GM21515 (cell line): ENCODE measurements around the gene CA10.

ENCODE experiments used
- ATAC-seq: cut with Tn5 transposase; IDR thresholded peaks from one replicate; pipeline ENCODE4 v1.9.1; 2021; ENCODE audit not compliant: unreplicated experiment

CA10 gene

DNA sequence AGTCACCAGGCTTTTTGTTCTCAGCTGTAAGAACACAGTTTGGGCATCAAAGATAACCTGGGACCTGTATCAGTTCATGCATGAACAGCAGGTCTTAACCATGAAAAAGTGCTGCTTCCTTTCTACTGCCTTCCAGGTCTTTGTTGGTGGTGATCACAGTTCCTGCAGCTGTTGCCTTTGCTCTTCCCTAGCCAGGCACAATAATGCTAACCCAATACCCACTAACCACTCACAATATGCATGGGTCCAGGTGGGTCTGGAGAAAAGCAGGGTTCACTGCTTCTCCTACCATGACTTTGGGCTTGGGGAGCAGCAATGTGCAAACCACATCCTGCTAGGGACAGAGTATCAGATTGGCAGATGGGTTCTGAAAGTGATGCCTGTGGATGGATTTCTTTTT lies 501.3 kb downstream of the CA10 start:
- no peak for ATAC-seq

DNA sequence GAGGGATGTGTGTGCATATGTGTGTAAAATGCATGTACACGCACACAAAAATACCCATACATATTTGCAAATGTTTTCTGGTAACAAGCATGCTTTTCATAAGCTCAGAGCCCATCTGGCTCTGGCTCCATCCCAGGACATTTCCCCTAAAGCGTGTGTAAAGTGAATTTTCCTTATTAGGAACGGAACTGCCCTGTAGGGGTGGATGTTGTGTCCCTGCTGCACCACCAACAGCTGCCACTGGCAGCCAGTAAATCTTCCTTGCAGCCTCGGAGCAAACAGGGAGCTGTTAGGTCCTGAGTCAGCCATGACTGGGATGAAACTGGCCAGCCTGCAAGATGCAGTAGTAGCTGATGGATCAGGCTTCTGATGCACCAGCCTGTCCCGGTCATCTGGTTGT lies 504.6 kb downstream of the CA10 start:
- ATAC-seq = no peak

DNA sequence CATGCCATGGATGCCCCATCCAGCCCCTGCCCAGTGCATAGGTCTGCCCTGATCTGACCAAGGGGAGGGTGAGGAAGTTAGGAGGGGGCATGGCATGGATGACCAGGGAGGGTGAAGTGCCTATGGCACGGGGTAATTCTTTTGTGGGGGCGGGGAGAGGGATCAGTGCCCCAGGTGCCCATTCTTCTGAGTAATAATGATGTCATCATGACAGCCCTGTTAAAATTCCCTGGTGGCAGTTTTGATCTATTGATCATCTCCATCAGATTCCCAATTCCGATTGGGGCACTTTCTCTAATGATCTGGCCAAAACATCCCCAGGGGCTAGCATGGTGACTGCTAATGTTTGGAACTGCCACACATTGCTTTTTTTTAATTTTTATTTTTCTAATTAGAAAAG lies 506.0 kb downstream of the CA10 start:
- no peak for ATAC-seq

DNA sequence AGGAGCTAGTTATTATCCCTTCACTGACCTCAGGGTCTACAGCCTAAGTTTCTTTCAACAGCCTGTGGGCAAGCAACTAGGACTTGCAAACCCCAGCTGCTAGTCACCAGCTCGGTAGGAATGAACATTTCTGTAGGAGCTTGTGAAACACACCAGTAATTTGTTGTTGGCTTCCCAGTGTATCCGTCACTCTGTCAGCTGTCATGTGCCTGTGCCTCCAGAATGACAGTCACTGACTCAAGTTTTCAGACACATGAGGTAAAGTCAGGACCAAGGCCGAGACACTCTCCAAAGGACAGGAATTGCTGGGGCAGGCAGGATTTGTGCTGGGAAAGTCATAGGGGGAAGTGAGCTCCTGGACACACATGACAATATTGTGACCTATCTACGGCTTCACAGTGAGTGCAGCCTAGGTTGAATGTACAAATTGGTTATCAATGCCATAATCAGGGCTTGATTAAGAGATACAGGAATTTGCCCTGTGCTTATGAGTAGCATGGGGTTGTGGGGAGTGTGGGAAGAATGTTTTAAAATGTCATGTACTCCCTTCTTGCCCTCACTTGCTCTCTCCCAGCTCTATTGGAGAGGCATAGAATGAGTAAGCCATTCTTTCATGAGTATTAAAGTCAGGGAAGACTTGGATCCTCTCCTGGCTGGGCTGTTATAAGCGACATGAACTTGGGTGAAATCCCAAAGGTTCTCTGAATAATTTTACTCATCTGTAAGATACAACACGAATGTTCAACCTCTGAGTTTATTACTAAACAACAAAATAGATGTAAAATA lies 506.8 kb downstream of the CA10 start:
- no peak for ATAC-seq

DNA sequence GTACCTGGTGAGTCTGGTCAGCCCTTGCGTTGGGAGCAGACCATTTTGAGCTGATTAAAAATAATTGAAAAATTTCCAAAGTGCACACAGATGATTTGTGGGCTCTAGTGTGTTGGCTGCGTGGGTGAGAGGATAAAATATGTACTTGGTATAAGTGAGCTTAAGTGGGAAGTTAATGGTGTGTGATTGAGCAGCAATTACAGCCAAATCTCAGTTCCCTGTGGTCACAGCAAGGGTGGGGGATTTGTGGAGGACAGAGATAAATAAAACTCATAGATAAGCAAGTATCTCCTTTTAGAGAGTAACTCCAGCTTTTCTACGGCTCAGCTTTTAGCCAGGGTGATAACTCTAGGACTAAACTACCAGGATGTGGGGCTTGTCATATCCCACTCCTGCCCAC lies 507.7 kb downstream of the CA10 start:
- no peak for ATAC-seq

DNA sequence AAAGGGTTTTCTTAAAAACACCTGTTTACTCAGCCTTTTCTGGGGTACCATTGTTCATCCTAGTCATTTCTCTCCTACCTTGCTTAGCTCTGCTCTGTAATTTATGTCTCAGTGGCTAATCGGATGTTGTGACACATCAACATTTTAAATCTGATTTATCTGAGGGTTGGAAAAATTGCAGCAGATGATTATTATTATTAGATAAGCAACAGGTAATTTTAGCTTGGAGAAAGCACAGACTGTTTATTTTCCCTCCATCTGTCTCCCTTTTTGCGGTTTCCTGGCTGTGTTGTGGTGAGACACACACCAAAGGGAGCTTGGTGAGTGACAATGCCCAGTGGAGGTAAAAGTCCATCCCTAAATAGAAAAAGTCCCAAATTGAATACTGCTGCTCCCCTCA lies 508.3 kb downstream of the CA10 start:
- ATAC-seq = no peak

DNA sequence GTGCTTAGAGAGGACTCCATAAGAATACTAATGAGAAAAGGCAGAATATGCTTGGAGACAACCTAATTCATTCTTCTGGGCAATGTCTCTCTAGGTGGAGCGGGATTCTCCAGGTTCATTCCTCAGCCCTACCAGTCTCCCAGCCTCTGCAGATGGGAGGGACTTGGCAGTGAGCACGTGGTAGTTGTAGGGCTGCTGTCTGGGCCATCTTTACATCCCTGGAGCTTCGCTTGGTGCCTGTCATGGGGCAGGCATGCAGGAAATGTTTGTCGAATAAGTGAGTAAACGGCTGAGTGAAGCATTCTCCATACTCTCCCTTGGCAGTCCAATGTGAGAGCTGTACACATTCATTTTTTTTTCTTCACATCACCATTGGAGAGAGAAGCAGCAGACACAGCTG lies 510.7 kb downstream of the CA10 start:
- ATAC-seq = no peak

DNA sequence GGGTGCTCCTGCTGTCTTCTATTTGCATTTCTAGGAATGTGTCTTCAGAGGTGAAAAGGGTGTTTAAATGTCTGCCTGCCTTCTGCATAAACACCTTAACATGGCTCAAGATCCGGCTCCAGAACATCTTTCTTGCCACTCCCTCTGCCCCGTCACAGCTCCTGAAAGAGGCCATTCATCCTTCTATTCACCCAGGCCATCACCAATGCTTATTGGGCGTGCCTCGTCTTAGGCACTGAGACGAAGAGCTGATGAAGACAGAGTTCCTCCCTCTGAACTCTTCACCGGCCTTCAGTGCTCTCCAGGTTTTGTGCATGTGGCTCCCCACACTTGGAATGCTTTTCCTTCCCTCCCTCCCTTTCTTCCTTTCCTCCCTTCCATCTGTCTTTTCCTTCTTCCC lies 511.4 kb downstream of the CA10 start:
- ATAC-seq = no peak

DNA sequence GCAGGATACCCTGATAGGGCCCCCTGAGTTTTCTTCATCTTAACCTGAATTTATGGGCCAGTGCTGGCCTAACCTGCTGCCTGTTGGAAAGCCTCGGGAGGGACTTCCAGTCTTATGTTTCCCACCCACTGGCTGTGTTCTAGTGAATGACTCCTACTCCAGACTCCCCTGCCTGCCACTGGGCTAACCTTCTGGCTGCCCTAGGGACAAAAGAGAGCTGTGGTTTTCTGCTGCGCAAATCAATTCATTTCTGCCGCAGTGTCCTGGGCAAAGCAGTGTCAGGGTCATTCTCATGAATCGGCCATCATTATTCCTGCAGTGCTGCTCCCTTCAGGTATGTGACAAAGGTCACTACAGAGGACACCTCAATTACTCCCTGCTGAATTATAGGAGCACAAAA lies 512.0 kb downstream of the CA10 start:
- ATAC-seq = no peak

DNA sequence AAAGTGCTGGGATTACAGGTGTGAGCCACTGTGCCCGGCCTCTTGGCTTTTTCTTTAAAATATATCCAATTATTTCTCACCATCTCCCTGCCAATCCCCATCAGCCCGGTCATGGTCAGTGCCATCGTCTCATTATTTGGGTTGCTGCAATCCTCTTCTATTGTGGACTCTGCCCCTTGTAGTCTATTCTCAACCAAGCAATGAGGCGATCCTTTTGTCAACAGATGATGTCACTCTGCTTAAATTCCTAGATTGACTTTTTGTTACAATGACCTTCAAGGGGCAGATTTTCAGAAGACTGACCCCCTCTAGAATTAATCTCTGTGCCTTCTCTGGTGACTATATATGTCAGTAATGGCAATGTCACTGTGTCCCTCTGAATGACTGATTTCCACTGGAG lies 513.5 kb downstream of the CA10 start:
- ATAC-seq = no peak

DNA sequence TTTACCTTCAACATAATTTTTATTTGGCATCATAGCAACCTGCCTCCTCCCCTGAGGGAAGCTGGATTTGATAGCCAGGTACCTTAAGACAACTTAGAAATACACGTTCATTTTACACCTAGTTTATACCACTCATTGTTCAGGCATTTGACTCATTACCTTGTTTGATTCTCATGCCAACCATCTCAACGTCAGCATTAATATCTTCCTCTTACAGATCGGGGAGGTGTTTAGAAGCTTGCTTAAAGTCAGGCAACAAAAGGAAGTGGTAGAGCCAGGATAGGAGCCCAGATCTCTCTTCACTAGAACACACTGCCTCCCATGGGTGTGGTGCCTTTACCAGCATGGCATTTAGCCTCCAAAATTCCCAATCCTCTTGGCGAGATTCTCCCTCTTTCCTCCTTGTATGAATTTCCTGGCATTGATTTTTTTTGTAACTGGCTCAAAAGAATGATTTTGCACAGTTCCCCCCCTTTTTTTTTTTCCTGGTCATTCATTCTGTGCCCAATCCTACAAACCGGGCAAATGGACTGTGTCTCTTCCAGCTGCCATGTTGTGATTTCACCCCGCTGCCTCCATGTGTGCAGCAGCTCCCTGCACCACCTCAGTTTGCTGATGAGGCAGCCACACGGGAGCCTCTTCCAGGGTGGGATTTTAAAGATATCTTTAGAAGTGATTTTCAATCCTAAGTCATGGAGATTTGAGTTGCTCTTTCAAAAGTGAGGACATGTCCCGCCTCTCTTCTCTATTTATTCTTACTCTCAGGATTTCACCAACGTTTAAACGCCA lies 514.6 kb downstream of the CA10 start:
- ATAC-seq = no peak

DNA sequence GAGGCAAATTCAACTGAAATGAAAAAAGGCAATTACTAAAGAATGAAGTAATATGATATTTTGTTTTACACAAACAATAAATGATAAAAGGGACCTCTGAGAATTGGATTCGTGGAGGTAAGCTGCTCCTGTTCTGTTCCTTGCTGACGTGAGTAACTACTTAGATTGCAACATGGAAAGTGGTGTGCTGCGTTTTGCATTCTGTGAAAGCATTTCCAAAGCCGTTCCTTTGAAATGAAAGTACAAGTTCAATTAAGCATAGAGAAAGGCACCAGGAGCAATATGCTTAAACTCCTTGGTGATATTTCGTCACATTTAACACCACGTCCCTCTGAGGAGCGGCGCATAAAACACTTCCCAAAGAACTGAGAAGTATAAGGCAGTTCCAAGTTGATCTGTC lies 516.5 kb downstream of the CA10 start:
- ATAC-seq = no peak

DNA sequence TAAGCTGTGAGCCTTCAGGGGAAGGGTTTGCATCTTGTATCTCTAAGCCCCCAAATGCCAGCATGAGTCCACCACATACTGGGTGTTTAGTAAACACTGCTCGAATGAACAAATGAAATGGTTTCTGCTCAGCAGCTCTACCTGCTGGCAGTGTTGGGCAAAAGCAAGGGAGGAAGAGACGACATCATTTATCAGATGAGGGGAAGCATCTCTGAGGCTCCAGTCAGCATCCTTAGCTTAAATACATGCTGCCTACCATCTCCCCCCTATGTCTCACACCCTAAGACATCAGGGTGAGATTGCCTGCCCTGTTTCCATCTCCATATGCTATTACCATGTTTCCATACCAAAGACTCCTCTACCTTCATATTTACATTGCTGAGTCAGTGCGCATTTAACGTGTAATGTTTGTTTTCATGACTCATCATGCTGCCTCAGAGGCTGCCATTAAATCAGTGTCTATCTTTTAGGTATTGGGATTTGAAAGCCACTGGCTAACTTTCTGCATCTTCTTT lies 518.3 kb downstream of the CA10 start:
- ATAC-seq = no peak

DNA sequence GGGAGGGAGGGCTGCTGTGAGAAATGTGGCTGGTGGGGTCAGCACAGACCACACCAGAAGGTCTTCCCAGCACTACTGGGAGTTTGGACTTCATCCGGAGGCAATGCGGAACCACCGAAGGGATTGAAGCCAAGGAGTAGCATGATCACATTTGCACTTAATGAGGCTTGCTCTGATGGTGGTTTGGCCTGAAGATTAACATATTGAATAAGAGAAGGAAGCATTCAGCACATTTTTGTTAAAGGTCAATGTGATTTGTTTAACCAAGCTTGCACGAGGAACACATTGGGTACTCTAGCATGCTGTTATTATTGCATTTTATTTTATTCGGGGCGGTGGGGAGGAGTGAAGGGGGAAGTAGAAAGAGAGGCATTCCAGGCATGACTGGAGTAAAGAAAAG lies 519.5 kb downstream of the CA10 start:
- no peak for ATAC-seq

DNA sequence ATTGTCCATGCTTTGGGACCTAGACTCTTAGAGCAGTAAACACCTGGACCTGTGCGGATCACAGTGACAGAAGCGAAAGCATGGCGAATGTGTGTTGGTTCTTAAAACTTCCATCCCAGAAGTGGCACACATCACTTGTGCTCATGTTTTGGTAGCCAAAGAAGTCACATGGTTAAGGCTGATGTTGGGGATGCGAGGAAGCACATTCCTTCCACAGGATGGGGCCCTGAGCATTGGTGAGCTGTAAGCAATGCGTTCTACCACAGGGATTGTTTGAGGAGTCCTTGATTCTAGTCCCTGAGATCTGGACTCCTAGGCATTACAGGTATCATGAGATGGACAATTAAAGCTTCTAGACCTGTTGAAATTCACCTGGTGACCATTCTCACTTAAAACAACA lies 522.2 kb downstream of the CA10 start:
- ATAC-seq = no peak

DNA sequence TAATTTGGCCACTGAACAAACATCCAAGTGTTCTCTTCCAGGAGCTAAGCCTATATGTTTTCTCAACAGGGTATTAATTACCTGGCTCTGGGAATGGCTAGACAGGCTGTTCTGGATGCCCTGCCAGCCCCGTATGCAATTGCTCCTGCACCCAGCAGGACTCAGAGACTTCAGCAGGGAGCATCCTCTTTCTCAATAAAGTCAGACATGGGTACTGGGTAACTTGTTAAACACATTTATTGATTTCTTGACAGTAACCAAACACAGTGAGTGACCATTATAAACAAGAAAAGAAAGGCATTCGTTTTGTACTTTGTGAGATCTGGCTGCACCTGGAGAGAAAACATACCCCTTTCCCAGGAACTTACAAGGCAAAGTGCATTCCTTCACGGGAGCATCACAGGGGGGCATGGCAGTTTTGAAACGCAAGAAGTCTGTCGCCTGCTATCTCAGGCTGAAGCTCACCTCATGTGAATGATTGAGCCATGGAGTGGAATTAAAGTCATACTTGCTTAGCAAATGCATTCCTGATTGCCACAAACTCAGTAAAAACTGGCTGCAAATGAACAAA lies 528.3 kb downstream of the CA10 start:
- ATAC-seq = no peak

DNA sequence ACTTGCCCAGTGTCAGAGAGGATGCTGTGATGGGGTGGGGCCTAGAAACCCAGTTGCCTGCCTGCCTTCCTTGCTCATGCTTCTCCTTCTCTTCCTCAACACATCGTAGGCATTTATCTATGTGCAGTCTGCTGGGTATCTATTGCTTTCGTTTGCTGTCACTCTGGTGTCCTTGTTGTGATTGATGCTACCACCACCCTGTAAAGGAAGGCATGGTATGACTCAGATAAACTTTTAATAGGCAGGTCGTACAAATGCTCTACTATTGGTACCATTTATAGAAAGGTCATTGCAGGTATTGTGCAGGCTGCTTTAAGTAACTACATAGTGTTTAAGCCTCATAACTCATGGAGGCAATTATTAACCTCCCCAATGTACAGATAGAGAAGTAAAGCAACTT lies 529.3 kb downstream of the CA10 start:
- no peak for ATAC-seq

DNA sequence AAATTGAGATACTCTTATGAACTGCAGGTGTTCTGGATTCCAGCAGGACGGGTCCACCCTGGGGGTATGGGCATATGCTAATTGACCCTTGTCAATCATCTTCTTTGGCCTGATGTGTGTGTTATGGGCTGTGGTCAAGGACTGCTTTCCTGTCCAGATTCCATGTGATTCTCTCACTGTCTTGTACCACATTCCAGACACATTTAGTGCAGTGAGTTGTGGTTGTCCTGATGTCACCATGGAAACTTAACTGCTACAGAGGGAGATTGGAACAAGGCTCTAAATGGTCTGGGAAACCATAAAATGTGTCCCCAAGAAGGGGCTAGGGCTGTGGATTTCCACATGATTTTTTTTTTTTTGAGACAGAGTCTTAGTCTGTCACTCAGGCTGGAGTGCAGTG lies 530.7 kb downstream of the CA10 start:
- ATAC-seq = no peak

DNA sequence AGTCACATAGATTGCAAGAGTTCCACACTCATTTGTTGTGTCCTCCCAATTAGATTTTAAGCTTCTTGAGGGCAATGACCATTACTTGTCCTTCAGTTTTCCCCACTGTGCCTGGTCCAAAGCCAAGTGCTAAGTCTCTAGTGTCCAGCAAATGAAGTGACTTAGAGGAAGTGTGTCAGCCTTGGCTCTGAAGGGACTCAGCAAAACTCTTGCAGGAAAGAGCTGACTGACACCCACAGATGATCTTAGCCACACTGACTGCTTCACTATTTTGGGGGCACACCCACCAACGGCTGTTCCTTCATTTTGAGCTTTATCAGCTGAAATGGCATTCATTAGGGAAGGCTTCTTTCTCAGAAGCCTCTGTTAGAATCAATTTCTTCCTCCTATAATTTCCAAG lies 540.0 kb downstream of the CA10 start:
- ATAC-seq = no peak

DNA sequence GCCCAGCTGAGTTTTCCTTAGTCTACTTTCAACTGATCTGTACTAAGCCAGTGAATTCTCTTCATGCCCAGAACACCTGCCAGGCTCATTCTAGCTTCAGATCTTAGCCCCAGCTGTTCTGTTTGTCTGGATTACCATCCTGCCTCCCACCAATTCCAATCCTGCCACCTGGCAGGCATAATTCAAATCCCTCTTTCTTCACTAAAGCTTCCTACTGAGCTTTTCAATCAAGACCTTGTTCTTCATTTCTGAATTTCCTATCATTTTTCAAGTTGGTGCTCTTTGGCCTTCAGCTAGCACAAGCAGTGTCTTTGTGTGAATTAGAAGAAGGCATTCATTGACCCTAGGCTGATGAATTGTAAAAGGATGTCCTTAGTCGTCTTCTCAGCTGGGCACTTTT lies 540.5 kb downstream of the CA10 start:
- ATAC-seq = no peak

DNA sequence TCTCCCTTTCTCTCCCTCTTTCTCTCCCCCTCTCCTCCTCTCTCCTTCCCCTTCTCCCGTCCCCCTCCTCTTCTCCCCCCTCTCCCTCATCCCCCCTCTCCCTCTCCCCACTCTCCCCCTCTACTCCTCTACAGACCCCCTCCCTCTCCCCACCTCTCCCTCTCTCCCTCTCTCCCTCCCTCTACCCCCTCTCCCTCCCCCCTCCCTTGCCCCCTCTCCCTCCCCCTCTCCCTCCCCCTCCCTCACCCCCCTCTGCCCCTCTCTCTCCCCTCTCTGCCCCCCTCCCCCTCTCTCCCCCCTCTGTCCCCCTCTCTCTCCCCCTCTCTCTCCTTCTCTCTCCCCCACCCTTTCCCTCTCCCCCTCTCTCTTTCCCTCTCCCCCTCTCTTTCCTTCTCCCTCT lies 545.3 kb downstream of the CA10 start:
- no peak for ATAC-seq

DNA sequence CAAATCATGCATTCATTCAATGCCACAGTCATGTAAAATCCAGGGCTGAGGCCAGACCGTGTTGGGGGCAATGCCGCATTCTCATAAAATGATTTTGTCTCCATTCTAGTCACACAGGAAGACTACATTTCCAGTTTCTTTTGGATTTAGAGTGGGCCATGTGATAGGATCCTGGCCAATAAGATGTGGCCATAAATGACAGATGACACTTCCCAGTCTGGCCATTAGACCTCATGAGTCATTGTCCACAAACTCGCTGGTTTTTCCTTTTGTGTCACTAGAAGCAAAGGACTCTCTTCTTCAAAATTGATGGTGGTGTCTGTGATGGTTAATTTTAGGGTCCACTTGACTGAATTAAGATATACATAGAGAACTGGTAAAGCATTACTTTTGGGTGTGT lies 545.8 kb downstream of the CA10 start:
- ATAC-seq = no peak
